HCT116 (cell line): Measurements from ENCODE around the gene CMIP. TPM values are rescaled to one million over a fixed set of nuclear protein-coding genes. Genes with fewer than 3 reads are reported as not detected.
A peak's percentile ranks its signal among the peaks of the same experiment; 100 is the strongest.

Experiments
- ATAC-seq: fragments of 200-7000 bp; cut with Tn5 transposase; 2 replicates; pipeline ENCODE4 v1.9.1; 2020; ENCODE audit warnings: mild to moderate bottlenecking, moderate library complexity
- BruUV-seq: library from RNA; stranded (reverse); fragments of 400-500 nt; replicated peaks from 2 replicates; lab custom pipeline; 2021; lab: Mats Ljungman, UMichigan
- CTCF ChIA-PET: fragments of 300-600 bp; sonication (Branson Sonifier 250); formaldehyde crosslinking; loops from one replicate; lab custom pipeline; 2021; ENCODE audit warnings: antibody characterized with exemption; lab: Charles Lee
- POLR2A ChIA-PET: fragments of 300-600, 350-600 bp; sonication (Branson Sonifier 250); formaldehyde crosslinking; loops from one replicate; lab custom pipeline; 2021; ENCODE audit warnings: antibody characterized with exemption; lab: Charles Lee
- RAD21 ChIA-PET, 2 experiments: fragments of 300-600 bp; sonication (Branson Sonifier 250); formaldehyde crosslinking; loops; one replicate each; lab custom pipeline; 2023; ENCODE audit warnings: low total read pairs in 2 of 2; ENCODE audit not compliant: uncharacterized antibody in 2 of 2, unreplicated experiment in 2 of 2, low non-redundant PET in 1 of 2; lab: Charles Lee
- DNase-seq: peaks from one replicate; pipeline ENCODE4 v3.0.0-alpha.2; 2010; ENCODE audit warnings: low read depth, low spot score
- H2AFZ ChIP-seq: fragments of 200-600 bp; shearing (Covaris generic), sonication (generic); 2 replicates; pipeline ENCODE4 v1.6.1; 2017; ENCODE audit warnings: low read depth, mixed run types, mixed read lengths, antibody characterized with exemption, low read length; ENCODE audit not compliant: poor library complexity, severe bottlenecking
- H3K27ac ChIP-seq: 2 replicates; pipeline ENCODE4 v1.5.1; 2012; ENCODE audit warnings: low read depth, low read length
- H3K27me3 ChIP-seq: fragments of 200-600 bp; sonication (generic); 2 replicates; pipeline ENCODE4 v1.6.1; 2016; ENCODE audit warnings: mixed run types, low read length, mixed read lengths; ENCODE audit not compliant: insufficient read depth
- H3K36me3 ChIP-seq, 2 experiments: fragments of 200-500 bp in 1 of 2; fragments of 200-600 bp in 1 of 2; sonication (Bioruptor generic) in 1 of 2; sonication (generic) in 1 of 2; 2 replicates each; pipeline versions ENCODE4 v1.5.1 to v1.6.1; 2014 to 2016; ENCODE audit warnings: low read length in 2 of 2, inconsistent platforms in 1 of 2, mixed read lengths in 1 of 2, mixed run types in 1 of 2; ENCODE audit not compliant: insufficient read depth in 2 of 2, control insufficient read depth in 1 of 2
- H3K4me1 ChIP-seq, 2 experiments: fragments of 200-600 bp in 1 of 2; sonication (generic) in 1 of 2; 2 replicates each; pipeline versions ENCODE4 v1.5.1 to v1.6.1; 2012 to 2017; ENCODE audit warnings: low read length in 2 of 2, inconsistent platforms in 1 of 2, mild to moderate bottlenecking in 1 of 2, mixed read lengths in 1 of 2, mixed run types in 1 of 2, moderate library complexity in 1 of 2; ENCODE audit not compliant: insufficient read depth in 2 of 2, control insufficient read depth in 1 of 2
- H3K4me2 ChIP-seq: fragments of 200-600 bp; sonication (generic); 2 replicates; pipeline ENCODE4 v1.6.1; 2017; ENCODE audit warnings: mixed run types, low read length, mixed read lengths
- H3K4me3 ChIP-seq, 2 experiments: fragments of 200-600 bp in 1 of 2; sonication (generic) in 1 of 2; replicated peaks in 1 of 2; 2 replicates each; pipeline ENCODE4 v1.5.1; 2011 to 2016; ENCODE audit warnings: low read length in 2 of 2, control low read depth in 1 of 2, low read depth in 1 of 2, mild to moderate bottlenecking in 1 of 2, mixed read lengths in 1 of 2, mixed run types in 1 of 2
- H3K79me2 ChIP-seq: fragments of 200-600 bp; sonication (generic); 2 replicates; pipeline ENCODE4 v1.6.1; 2017; ENCODE audit warnings: mild to moderate bottlenecking, mixed run types, low read length, moderate library complexity, mixed read lengths; ENCODE audit not compliant: insufficient read depth
- H3K9ac ChIP-seq: fragments of 200-600 bp; sonication (generic); 2 replicates; pipeline ENCODE4 v1.6.1; 2016; ENCODE audit warnings: low read length, mixed read lengths
- H3K9me2 ChIP-seq: fragments of 200-600 bp; sonication (generic), shearing (Covaris generic); 2 replicates; pipeline ENCODE4 v1.6.1; 2017; ENCODE audit warnings: mixed run types, mild to moderate bottlenecking, moderate library complexity; ENCODE audit not compliant: insufficient read depth
- H3K9me3 ChIP-seq, 2 experiments: fragments of 200-500 bp in 1 of 2; fragments of 200-600 bp in 1 of 2; sonication (Bioruptor generic) in 1 of 2; sonication (generic) in 1 of 2; 2 replicates each; pipeline ENCODE4 v1.6.1; 2014 to 2017; ENCODE audit warnings: low read length in 2 of 2, mixed read lengths in 2 of 2, inconsistent platforms in 1 of 2, low read depth in 1 of 2, mild to moderate bottlenecking in 1 of 2, mixed run types in 1 of 2, moderate library complexity in 1 of 2; ENCODE audit not compliant: control insufficient read depth in 1 of 2, insufficient read depth in 1 of 2
- H4K20me1 ChIP-seq: fragments of 200-600 bp; sonication (generic), shearing (Covaris generic); 2 replicates; pipeline ENCODE4 v1.6.1; 2017; ENCODE audit warnings: mixed run types, mild to moderate bottlenecking, moderate library complexity; ENCODE audit not compliant: insufficient read depth
- CBX3 ChIP-seq: IDR thresholded peaks from 2 replicates; pipeline ENCODE4 v1.6.1; 2012; ENCODE audit warnings: low read depth
- EZH2 ChIP-seq: fragments of 200-600 bp; sonication (generic); IDR thresholded peaks from 2 replicates; pipeline ENCODE4 v1.6.1; 2017; ENCODE audit warnings: antibody characterized with exemption, mixed run types
- MAX ChIP-seq: IDR thresholded peaks from 2 replicates; pipeline ENCODE4 v1.6.1; 2012
- SIN3A ChIP-seq: IDR thresholded peaks from 2 replicates; pipeline ENCODE4 v1.6.1; 2012; ENCODE audit warnings: low read depth
- SP1 ChIP-seq: IDR thresholded peaks from 2 replicates; pipeline ENCODE4 v1.6.1; 2012; ENCODE audit warnings: low read depth
- TCF7L2 ChIP-seq: IDR thresholded peaks from 2 replicates; pipeline ENCODE4 v1.7.0; 2011; ENCODE audit warnings: borderline replicate concordance, inconsistent platforms; ENCODE audit not compliant: insufficient read depth, insufficient read length; ENCODE audit errors: extremely low read depth
- YY1 ChIP-seq: IDR thresholded peaks from 2 replicates; pipeline ENCODE4 v1.6.1; 2011; ENCODE audit warnings: low read length, low read depth, moderate library complexity, mild to moderate bottlenecking; ENCODE audit not compliant: insufficient replicate concordance; ENCODE audit errors: extremely low read depth
- intact Hi-C: fragments of 100-400 bp; cut with micrococcal nuclease; formaldehyde crosslinking; loops from 2 replicates; pipeline ENCODE4 v1.10.0; 2022
- total RNA-seq: library from RNA; stranded (reverse); gene quantifications from one replicate; pipeline ENCODE4 v1.2.1, GENCODE V29; 2021; ENCODE audit not compliant: unreplicated experiment
- TF ChIP-seq, protein P1 (sequence below), 3 experiments: fragments of 200-600 bp in 1 of 3; sonication (generic) in 1 of 3; IDR thresholded peaks in 2 of 3; conservative IDR thresholded peaks in 1 of 3; 2 replicates each; pipeline ENCODE4 v1.5.1; 2012 to 2017; ENCODE audit warnings: low read depth in 2 of 3, low read length in 2 of 3, antibody characterized with exemption in 1 of 3, borderline replicate concordance in 1 of 3, control low read depth in 1 of 3, mild to moderate bottlenecking in 1 of 3, mixed read lengths in 1 of 3, mixed run types in 1 of 3, moderate library complexity in 1 of 3; ENCODE audit not compliant: insufficient read depth in 1 of 3
- TF ChIP-seq, protein P2 (sequence below): IDR thresholded peaks from 2 replicates; pipeline ENCODE4 v1.6.1; 2012

The CMIP gene
- total RNA-seq, 1 experiment from 2014 or later, result 64.6 TPM

DNA sequence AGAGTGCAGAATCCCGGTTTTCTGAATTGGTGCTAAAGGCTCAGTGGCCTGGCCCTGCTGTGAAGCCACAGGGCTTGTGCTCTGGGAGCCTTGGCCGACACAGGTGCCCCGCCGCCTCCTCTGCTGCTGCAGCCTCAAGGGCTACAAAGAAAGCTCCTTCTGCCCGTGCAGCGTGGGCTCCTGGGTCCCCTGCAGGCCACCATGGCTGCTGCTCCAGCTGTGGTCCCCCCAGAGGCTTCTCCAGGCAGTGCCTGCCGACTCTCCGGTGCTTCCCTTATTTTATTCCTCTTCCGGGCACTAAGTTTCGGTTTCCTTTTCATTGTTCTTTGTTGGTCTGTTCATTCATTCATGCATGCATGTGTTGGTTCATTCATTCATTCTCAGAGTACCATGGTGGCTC is 53.1 kb downstream of the CMIP start:
- TF ChIP-seq, protein P1, sequence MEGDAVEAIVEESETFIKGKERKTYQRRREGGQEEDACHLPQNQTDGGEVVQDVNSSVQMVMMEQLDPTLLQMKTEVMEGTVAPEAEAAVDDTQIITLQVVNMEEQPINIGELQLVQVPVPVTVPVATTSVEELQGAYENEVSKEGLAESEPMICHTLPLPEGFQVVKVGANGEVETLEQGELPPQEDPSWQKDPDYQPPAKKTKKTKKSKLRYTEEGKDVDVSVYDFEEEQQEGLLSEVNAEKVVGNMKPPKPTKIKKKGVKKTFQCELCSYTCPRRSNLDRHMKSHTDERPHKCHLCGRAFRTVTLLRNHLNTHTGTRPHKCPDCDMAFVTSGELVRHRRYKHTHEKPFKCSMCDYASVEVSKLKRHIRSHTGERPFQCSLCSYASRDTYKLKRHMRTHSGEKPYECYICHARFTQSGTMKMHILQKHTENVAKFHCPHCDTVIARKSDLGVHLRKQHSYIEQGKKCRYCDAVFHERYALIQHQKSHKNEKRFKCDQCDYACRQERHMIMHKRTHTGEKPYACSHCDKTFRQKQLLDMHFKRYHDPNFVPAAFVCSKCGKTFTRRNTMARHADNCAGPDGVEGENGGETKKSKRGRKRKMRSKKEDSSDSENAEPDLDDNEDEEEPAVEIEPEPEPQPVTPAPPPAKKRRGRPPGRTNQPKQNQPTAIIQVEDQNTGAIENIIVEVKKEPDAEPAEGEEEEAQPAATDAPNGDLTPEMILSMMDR (IDR thresholded peaks at IDR 0.05 in 2 of 3, conservative IDR thresholded peaks at IDR 0.05 in 1 of 3; ENCODE audit: borderline replicate concordance in 1 of 3, insufficient read depth in 1 of 3, low read depth in 2 of 3, low read length in 2 of 3), result peak in 2 of 3 experiments; percentile 7 to 30; a peak in 1 of 6 replicates
- TF ChIP-seq EZH2, result no peak
- H3K4me1 ChIP-seq, result peaks cover 44 to 72% of the 10 kb centered on the region in 2 experiments
- H4K20me1 ChIP-seq, result no peaks in the 10 kb centered on the region
- H3K27ac ChIP-seq, result no peak overlapping the region
- ChIA-PET RAD21 (no interaction called here), POLR2A (no interaction called here), CTCF (no interaction called here)
- BruUV-seq, result no TSS peak
- no peak overlapping the region for H2AFZ ChIP-seq
- H3K27me3 ChIP-seq, result no peaks in the 10 kb centered on the region
- H3K9ac ChIP-seq, result no peak overlapping the region
- no peak for DNase-seq
- H3K9me2 ChIP-seq, result no peaks in the 10 kb centered on the region
- H3K79me2 ChIP-seq, result peaks cover 91% of the 10 kb centered on the region
- H3K4me2 ChIP-seq, result no peak overlapping the region
- no peak overlapping the region for H3K4me3 ChIP-seq
- no peaks in the 10 kb centered on the region; a peak in 1 of 4 replicates for H3K36me3 ChIP-seq
- H3K9me3 ChIP-seq, result no peaks in the 10 kb centered on the region
- intact Hi-C loops, result no loop called here
- no peak for ATAC-seq

DNA sequence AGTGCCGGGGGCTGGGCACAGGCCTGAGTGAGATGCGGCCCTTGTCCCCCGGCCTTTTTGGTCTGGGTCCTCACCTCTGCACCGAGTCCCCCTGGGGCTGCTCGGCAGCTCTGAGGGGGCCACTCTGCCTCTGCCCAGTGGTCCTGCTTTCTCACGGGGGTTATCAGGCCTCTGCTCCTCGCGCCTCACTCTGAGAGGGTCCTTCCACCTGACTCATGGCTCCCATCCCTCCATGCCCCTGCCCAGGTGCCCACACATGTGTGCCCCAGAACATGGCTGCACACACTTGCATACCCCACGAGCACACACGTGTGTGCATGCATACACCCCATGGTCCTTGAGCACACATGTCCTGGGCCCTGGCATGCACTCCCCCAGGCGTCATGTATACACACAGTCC is 53.7 kb downstream of the CMIP start:
- Histone ChIP-seq H3K9ac (no peak overlapping the region), H3K9me3 (no peaks in the 10 kb centered on the region), H3K4me2 (no peak overlapping the region), H3K27ac (no peak overlapping the region), H3K36me3 (no peaks in the 10 kb centered on the region; a peak in 1 of 4 replicates)
- intact Hi-C loops, result no loop called here
- CTCF ChIA-PET, result no interaction called here
- TF ChIP-seq CBX3, result no peak
- no peak for TF ChIP-seq MAX
- TF ChIP-seq, protein P2, sequence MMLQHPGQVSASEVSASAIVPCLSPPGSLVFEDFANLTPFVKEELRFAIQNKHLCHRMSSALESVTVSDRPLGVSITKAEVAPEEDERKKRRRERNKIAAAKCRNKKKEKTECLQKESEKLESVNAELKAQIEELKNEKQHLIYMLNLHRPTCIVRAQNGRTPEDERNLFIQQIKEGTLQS, result no peak
- TF ChIP-seq YY1, result no peak
- TF ChIP-seq SIN3A, result no peak
- no peak for TF ChIP-seq SP1
- TF ChIP-seq TCF7L2, result no peak
- TF ChIP-seq, all 23 proteins: peak for 0
- DNase-seq, result no peak
- Histone ChIP-seq H3K27me3 (no peaks in the 10 kb centered on the region), H3K4me1 (peaks cover 37 to 72% of the 10 kb centered on the region in 2 experiments), H2AFZ (no peak overlapping the region), H3K4me3 (no peak overlapping the region), H4K20me1 (no peaks in the 10 kb centered on the region), H3K9me2 (no peaks in the 10 kb centered on the region), H3K79me2 (peaks cover 91% of the 10 kb centered on the region)
- no peak for ATAC-seq
- RAD21 ChIA-PET, result no interaction called here
- no TSS peak for BruUV-seq
- POLR2A ChIA-PET, result no interaction called here
